ENCODE results near the gene MAN1A1. TPM values are rescaled to one million over a fixed set of nuclear protein-coding genes. Genes with fewer than 3 reads are reported as not detected.

MAN1A1 gene
- total RNA-seq, 1 experiment from 2014 or later = 16.1 TPM

DNA sequence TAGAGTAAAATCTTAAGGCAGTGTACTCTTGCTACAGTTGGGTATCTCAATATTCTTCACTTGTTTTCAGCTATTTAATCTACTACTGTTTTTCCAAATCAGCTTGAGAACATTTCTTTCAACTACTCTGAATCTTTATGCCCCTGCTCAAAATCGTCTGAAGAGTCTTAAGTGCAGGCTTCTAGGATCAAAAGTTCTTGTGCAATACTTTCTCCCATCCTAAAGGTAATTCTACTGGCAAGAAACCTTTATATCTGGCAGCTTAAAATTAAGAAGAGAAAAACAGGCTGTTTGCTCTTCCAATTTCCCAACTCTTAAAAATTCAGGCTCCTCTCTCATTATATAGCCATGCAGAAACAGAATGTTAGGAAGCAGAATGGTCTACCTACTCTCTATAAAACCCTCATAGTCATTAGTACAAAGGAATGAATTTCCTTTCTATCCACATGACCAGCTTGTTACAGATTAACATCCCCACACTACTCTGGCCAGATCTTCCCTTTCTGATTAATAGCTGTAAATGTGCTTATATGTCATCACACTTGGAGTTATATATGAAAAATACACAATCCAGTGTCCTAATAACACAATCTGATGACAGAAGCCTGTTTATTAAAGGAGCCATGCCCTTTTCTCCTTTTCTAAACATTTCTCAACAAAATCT is 148.9 kb downstream of the MAN1A1 start:
- no peak for DNase-seq (ENCODE audit: low spot score)

DNA sequence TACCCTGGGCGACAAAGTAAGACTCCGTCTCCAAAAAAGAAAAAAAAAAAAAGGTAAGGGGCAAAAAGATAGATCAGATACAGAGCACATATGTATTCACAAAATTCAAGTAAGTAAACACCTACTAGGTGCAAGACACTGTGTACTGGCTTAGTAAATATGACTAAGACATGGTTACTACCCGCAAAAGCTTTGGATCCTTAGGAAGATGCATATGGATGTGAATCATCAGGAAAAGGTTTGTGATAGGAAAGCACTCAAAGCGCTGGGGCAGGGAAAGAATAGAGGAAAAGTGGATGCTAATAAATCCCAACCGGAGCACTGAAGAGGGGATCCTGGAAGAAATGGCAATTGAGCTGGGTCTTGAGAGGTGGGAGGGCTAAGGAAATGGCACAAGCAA is 152.3 kb downstream of the MAN1A1 start:
- no peak for DNase-seq (ENCODE audit: low spot score)

DNA sequence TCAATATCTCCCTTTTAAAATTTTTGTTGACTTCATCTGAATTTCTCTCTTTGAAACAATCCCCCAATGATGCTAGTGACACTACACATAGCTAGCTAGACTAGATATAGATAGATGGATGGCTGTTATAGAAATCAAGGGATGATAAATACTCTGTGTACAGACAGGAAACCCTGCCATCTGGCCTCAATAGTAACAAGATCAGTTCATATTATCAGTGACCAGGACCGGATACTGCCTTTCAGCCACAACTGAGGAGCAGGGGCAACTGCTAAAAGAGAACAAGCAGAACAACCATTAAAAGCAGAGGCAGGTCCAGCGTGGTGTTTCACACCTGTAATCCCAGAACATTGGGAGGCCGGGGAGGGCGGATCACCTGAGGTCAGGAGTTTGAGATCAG is 152.8 kb downstream of the MAN1A1 start:
- no peak for DNase-seq (ENCODE audit: low spot score)

DNA sequence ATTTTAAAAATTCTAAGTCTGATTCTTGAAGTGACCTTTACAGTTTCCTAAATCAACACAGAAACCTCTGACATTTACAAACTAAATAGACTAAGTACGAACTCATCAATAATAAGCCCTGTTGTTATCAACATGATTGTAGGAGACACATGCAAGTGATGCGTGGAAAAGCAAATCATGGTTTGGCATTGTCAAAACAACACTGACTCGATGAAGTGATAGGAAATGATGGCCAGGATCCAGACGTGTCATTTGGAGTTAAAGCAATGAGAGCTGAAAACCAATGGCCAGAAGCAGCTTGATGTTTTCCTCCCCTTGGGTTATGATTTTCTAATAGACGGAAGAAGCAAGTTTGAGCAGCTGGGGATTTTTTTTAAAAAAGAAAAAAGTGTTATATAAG is 153.7 kb downstream of the MAN1A1 start:
- DNase-seq (ENCODE audit: low spot score) = no peak

DNA sequence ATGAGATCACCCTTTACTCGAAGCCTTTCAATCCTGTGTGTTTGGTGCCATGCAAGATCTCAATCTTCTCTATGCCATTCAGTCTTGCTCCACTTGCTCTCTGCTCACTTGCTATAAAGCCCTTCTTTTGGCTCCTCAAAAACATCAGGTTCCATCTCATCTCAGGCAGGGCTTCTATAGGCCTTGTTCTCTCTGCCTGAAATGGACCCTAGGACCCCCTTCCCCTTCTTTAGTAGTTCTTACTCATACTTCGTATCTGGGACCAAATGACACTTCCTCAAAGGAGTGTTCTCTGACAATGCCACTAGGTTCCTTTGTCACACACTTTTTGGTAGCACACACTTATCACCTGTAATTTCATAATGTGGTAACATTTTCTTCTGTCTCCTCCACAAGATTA is 154.4 kb downstream of the MAN1A1 start:
- DNase-seq (ENCODE audit: low spot score) = no peak

DNA sequence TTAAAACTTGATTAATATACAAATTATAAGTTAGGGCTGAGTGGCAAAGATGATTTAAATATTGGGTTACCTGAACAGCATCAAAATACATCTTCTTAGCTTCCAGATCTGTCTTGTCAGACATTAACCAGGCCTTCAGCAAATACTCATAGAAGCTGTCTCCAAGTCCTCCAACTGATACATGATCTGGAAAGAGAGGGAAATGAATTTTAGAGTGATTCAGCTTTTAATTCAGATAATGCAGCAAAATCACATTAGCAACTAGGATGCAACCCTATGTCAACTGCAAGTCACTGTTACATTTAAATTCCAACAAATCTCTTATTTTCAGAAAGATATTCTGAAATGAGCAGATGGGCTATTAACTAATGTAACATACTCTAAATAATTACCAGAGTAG is 155.9 kb downstream of the MAN1A1 start:
- no peak for DNase-seq (ENCODE audit: low spot score)

DNA sequence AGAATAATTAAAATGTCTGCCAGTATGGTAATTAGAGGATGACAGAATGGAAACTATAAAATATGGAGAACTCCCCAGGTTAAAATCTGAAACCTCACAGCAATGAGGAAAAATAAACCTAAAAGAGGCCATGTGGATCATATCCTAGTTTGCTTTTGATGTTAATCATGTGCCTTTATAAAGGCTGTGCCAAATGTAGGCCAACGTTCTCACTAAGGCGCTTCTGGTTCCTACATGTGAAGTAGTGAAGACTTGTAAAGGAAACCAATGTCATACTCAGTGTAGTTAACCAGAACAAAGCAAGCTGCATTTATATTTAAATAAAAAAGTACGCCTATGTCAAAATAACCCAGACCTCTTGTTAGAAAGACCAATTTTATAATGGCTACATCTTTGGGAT is 157.4 kb downstream of the MAN1A1 start:
- DNase-seq (ENCODE audit: low spot score) = no peak

DNA sequence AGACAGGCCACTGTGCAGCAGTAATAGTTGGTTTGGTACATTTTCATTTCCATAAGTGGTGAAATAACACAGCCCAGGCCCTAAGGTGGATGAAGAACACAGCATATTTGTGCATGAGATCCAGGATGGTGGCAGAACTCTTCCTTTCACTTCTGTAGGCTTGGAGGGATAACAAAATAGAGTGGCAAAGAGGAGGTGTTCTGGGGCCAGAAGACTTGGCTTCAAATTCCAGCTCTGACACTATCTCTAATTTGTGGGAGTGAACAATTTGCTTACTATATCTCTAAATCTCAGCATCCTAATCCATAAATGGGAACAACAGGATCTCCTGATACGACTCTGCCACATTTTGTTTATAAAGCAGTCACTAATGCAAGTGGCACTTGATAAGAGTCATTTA is 159.4 kb downstream of the MAN1A1 start:
- DNase-seq (ENCODE audit: low spot score) = no peak

DNA sequence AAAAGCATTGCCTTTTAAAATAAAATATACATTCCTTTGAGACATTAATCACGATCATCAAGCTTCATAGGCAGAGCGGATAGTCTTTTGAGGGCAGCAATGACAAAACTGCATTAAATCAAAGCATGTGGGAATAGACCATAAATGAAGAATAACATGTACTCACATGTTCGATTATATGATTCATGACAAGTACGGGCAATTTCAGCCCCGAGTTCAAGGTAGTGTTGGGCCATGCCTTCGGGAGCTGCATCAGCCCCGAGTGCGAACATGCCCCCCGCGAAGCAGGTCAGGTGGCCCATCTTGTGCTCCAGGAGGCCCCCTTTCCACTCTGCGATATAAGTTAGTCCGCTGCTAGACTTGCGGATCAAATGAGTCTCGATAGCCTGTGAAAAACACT is 160.1 kb downstream of the MAN1A1 start:
- no peak for DNase-seq (ENCODE audit: low spot score)

DNA sequence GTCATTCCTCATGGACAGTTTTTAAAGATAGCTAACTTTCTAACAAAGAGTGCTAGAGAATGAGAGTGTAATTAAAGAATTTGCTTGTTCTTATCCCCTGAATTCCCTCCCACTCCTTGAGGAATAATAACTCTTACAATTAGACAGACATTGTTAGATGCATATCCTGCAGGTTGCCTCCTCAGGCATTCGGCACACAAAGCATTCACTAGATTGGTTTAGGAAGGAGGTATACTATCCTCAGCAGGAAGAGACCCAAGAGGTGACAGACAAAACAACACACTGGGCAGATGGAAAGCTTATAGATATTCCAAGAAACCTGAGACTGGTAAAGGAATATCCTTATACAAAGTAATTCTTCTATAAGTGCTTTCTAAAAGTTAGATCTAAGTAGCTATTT is 162.0 kb downstream of the MAN1A1 start:
- no peak for DNase-seq (ENCODE audit: low spot score)

DNA sequence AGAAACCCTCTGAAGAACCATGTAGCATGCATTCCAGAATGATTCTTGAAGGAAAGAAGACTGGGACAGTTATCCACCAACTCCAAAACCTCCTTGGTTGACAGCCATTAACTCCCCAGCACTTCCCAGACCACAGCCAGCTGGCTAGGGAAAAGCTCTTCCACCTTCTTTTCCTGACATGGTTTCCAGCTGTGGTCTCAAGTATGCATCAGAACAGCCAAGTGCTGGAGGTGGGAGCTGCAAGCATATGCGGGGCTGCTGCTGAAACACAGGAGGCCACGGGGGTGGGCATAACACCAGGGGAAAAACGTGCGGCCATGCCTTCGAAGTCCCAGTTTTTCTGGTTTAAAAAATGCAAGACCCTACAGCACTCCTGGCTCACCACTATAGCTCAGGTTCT is 163.1 kb downstream of the MAN1A1 start:
- no peak for DNase-seq (ENCODE audit: low spot score)

DNA sequence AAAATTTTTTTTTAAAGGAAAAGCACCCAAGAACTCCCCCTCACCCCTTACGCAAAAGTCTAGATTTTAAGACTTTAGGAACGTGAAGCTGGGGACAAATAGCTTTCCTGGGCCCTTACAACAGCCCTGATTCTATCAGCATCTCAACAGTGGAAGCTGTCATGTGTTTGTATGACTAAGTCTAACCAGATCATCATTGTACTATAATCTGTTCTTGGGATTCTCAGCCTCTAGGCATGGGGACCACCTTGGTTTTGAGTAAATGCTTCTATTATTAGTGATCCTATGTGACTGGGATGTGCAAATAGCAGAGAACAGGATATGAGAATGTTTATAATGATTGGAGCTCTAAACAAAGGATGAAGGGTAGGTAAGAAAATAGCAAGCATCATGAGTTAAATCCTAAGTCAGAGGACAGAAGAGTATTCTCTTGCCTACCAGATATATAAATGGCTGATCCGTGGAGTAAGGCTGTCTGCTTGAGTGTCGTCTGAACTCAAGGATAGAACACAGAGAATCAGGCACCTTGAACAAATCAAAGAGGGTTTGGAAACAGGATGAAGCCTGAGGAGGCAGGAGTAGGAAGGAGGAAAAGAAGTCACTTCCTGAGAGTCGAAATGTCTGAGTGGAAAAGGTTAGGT is 165.4 kb downstream of the MAN1A1 start:
- no peak for DNase-seq (ENCODE audit: low spot score)

DNA sequence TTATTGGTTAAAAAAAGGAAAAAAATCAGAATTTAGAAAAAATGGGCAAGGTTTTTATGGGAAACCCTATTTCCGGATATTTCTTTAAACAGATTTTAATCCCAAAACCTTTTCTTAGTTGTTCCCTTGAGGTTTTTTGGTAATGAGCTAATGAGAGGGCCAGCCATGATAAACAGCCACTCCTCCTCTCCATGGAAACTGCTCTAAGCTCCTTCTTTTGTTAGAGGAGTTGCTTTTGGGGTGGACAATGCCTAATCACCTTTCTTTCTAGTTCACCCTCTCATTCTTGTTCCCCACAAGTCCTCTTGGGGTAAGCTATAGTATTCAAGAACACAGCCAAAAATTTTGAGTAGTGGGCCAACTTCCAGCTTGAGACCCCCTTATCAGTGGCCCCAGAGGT is 166.1 kb downstream of the MAN1A1 start:
- no peak for DNase-seq (ENCODE audit: low spot score)

DNA sequence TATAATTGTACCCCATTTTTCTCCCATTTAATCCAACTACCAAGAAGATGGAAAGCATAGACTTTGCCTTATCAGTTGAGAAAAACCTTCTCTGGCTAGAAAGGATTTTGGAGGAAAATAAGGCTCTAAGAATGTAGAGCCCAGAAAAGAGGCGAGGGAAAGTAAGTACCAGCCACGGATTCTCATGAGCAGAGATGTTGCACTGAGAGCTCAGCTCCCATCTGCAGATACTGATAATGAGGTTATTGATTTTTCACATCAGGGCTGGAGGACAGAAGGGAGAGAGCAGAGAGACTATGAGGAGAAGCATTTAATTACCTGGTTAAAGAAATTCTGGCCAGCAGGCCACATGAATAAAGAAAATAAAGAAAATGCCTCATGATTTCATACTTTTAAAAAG is 166.7 kb downstream of the MAN1A1 start:
- DNase-seq (ENCODE audit: low spot score) = no peak

DNA sequence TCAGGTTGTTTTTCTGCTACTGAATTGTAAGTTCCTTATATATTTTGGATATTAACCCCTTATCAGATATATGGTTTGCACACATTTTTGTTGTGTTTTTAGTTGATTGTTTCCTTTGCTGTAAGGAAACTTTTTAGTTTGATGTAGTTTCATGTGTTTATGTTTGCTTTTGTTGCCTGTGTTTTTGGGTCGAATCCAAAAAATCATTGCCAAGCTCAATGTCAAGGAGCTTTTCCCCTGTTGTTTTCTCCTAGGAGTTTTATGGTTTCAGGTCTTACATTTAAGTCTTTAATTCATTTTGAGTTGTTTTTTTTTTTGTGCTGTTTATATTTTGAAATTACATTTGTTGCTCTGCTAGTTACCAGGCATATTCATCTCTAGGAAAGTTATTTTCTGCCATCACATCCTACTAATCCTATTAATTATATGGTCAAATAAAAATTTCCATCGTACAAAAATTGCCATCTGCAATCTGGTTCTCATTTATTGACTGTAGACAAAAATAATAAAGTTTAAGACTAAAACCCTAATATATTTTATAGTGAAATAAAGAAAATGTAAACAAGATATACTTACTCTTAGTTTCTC is 167.3 kb downstream of the MAN1A1 start:
- DNase-seq (ENCODE audit: low spot score) = no peak

DNA sequence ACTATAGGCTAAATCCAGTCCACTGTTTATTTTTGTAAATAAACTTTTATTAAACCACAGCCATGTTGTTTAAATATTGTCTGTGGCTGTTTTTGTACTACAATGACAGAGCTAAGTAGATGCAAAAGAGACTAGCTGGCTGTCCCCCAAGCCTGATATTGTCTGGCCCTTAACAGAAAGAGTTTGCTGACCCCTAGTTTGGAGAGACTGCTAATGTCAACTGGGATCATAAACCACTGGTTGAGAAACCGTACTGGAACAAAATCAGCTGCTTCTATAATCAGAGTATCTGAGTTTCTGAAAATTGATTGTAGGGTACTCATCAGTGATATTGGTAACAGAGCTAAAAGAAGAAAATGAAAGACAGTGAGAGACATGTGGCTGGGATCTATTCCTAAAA is 168.5 kb downstream of the MAN1A1 start:
- DNase-seq (ENCODE audit: low spot score) = no peak

DNA sequence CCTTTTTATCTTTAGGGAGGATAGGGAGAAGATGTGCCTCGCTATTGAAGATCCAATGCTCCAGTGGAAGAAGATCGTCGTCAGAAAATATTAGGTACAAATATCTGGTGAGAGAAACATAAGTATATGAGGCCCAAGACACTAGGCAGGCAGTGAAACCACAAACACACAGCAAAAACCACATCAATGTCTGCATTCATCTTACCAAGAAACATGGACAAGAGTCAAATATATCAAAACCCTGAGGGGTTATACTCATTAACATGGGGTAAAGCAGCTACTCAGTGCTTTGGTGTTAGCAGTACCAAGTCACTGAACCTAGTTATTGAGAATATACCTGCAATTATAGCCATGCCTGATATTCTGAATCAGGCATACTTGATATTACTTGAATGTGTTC is 169.7 kb downstream of the MAN1A1 start:
- DNase-seq (ENCODE audit: low spot score) = no peak

DNA sequence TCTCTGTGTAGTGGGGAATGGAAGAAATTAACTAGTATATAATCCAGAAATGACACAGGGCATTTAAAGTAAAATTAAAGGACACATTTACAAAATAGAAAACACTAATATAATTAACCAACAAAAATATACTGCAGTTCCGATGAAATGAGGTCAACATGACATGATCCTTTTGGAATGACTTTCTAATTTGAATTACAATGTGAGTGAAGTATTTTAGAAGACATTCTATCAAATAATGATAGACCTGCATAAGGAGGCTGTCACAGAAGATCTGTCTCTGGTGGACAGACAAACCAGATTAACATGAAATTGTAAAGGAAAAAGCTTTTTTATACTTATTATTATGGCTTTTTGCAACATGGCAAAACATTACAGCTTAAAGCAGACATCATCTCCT is 170.5 kb downstream of the MAN1A1 start:
- no peak for DNase-seq (ENCODE audit: low spot score)

DNA sequence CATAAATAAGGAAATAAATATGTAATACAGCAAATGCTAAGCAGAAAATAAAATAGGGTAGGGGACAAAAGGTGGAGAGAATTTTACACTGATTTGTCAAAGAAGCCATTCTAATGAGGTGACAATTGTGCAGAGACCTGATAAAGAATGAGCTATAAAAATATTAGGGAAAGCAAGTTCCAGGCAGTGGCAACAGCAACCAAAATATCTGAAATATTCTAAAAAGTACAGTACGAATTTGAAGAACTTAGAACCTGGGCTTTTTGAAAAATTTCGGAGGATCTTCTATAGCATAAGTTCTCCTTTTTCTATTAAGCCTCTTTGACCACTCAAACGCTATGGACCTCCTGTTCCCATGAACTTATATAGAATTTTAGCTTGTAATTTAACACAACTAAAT is 173.1 kb downstream of the MAN1A1 start:
- no peak for DNase-seq (ENCODE audit: low spot score)

DNA sequence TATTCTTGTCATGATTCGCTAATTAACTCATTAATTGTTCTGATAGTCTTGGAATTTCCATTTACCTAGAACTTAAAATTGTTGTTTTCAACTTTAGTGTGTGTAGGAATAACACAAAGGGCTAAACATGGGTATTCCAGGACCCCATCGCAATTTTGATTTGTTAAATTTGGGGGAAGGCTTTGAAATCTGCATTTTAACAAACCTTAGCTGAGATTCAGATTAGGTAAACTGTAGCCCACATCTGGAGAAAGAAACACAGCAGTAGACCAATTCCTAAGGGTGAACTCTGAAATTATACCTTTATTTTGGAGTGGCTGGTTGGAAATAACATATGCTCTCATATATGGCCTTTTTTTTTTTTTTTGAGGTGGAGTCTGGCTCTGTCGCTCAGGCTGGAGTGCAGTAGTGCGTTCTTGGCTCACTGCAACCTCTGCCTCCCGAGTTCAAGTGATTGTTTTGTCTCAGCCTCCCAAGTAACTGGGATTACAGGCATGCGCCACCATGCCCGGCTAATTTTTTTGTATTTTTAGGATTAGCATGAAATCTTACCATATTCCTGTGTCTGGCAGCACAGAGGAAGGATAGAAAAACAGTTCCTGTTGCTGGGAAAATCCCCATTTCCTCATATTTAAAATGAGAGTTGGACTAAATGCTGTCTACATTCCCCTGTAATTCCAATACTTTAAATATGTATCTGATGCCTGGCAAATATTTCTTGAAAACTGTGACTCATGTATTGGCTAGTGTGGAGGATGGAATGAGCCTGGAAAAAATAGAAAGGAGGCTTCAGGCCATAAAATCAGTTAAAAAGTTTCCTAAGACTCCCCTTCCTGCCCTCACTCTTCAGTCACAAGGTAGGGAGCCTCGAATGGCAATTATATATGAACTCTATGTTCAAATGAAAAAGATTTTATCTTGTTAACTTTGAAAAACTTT is 174.4 kb downstream of the MAN1A1 start:
- DNase-seq (ENCODE audit: low spot score) = no peak

DNA sequence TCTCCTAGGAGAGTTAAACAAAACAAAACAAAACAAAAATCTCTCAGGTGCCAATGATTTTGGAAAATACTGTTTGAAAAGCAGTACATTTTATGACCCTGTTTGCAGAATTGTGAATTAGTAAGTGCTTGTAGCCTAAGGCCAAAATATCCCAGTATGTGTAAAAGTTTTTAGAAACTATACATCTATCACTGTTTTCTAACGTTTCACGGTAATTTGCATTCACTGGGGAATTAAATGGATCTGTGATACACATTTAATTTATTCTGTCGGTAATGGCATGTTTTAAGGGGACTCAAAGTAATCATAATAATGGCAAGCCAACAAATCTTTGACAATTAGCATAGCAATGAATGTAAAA is 175.5 kb downstream of the MAN1A1 start:
- DNase-seq (ENCODE audit: low spot score) = no peak
